Adrenal gland (tissue), 5 donors: ENCODE results near the gene SH3BP5L.

Experiments used
- CTCF ChIP-seq, 6 experiments: fragments of 450-650 bp in 4 of 6; fragments of 200-600 bp in 2 of 6; sonication (generic) in 1 of 6; IDR thresholded peaks; 1 replicate in 5 of 6; 2 replicates in 1 of 6; pipeline versions ENCODE4 v1.5.1 to v1.8.0; 2016 to 2021; ENCODE audit warnings: antibody characterized with exemption in 6 of 6, mild to moderate bottlenecking in 2 of 6, moderate library complexity in 1 of 6
- POLR2A ChIP-seq, 2 donors: fragments of 450-650 bp; IDR thresholded peaks; one replicate each; pipeline ENCODE4 v1.6.1; 2017; ENCODE audit warnings: antibody characterized with exemption in 2 of 2, mild to moderate bottlenecking in 2 of 2, moderate library complexity in 1 of 2
- donor health status: DM: no; HTN: no; CAD: no.

GRCh38 chr1:248824301-248824700 lies 1.4 kb downstream of the SH3BP5L start:
- no peak for TF ChIP-seq CTCF (IDR thresholded peaks at IDR 0.05)
- no peak for TF ChIP-seq POLR2A (IDR thresholded peaks at IDR 0.05)
